Loucy (cell line): ENCODE results near the gene PROC.

Experiments
- EZH2phosphoT487 ChIP-seq: fragments of 200-600 bp; IDR thresholded peaks from 2 replicates; pipeline ENCODE4 v1.6.1; 2018; ENCODE audit warnings: antibody characterized with exemption, mild to moderate bottlenecking, moderate library complexity, borderline replicate concordance
- TF ChIP-seq, protein P1 (sequence below): fragments of 200-600 bp; sonication (generic); conservative IDR thresholded peaks from 2 replicates; pipeline ENCODE4 v1.5.1; 2014; ENCODE audit warnings: mild to moderate bottlenecking, antibody characterized with exemption, low read length

DNA sequence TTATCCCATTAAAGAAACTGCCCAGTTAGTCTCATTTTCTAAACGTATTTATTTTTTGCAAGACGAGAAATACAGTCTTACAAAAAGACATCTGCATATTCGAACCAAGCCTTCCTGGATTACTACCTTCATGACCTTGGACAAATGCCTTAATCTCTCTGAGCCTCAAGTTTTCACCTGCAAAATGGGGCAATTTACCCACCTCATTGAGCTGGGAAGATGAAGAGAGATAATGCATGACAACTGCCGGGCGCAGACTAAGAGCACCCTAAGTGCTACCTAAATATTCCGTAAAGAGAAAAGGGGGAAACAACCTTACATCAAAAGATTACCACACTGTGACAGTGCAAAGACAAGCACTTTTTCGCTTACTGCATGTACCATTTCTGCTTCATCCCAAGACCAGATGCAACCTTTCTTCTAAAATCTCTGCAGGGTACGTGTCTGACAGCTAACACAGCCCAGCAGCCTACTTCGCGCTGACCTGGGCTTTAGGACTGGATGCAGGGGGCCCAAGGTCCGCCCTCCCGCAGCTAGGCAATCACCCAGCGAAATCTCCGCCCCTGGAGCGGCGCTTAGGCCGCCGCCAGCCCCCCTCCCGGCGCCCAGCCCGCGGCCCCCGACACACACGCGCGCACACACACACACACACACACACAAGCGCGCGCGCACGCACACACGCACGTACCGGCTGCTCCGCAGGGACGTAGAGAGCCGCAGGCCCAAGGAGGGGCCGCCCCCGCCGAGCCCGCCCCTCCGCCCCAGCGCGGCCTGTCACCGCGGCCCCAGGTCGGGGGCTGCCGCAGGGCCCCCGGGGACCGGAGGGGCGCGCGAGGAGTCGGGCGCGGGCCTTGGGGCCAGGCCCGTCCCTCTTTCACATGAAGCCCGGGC lies 31.2 kb upstream of the PROC start:
- TF ChIP-seq, protein P1, sequence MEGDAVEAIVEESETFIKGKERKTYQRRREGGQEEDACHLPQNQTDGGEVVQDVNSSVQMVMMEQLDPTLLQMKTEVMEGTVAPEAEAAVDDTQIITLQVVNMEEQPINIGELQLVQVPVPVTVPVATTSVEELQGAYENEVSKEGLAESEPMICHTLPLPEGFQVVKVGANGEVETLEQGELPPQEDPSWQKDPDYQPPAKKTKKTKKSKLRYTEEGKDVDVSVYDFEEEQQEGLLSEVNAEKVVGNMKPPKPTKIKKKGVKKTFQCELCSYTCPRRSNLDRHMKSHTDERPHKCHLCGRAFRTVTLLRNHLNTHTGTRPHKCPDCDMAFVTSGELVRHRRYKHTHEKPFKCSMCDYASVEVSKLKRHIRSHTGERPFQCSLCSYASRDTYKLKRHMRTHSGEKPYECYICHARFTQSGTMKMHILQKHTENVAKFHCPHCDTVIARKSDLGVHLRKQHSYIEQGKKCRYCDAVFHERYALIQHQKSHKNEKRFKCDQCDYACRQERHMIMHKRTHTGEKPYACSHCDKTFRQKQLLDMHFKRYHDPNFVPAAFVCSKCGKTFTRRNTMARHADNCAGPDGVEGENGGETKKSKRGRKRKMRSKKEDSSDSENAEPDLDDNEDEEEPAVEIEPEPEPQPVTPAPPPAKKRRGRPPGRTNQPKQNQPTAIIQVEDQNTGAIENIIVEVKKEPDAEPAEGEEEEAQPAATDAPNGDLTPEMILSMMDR = no peak
- no peak for TF ChIP-seq EZH2phosphoT487
